Astrocyte (in vitro differentiated cells and primary cell): ENCODE results near the gene FABP2. TPM values are rescaled to one million over a fixed set of nuclear protein-coding genes. Genes with fewer than 3 reads are reported as not detected.

Source experiments
- DNase-seq: peaks from one replicate; pipeline ENCODE4 v3.0.0-alpha.2; 2010; ENCODE audit warnings: low read depth
- FAIRE-seq: peaks from 2 replicates; lab custom pipeline; 2011; peaks lifted over from hg19 to GRCh38; lab: Jason Lieb, UNC
- H2AFZ ChIP-seq: 2 replicates; pipeline ENCODE4 v1.6.0; 2012; ENCODE audit warnings: low read depth, low read length, inconsistent platforms
- H3K27ac ChIP-seq: 2 replicates; pipeline ENCODE4 v1.5.1; 2011; ENCODE audit warnings: low read depth, low read length, inconsistent platforms
- H3K27me3 ChIP-seq: 2 replicates; pipeline ENCODE4 v1.6.0; 2011; ENCODE audit warnings: low read length, inconsistent platforms; ENCODE audit not compliant: insufficient read depth
- H3K36me3 ChIP-seq: 2 replicates; pipeline ENCODE4 v1.5.1; 2011; ENCODE audit warnings: low read length, inconsistent platforms; ENCODE audit not compliant: insufficient read depth
- H3K4me1 ChIP-seq: 2 replicates; pipeline ENCODE4 v1.5.1; 2011; ENCODE audit warnings: low read length, inconsistent platforms; ENCODE audit not compliant: insufficient read depth
- H3K4me2 ChIP-seq: 2 replicates; pipeline ENCODE4 v1.6.0; 2012; ENCODE audit warnings: low read length, inconsistent platforms
- H3K4me3 ChIP-seq: 2 replicates; pipeline ENCODE4 v1.5.1; 2011; ENCODE audit warnings: low read depth, mild to moderate bottlenecking, low read length, inconsistent platforms; ENCODE audit not compliant: insufficient read depth
- H3K79me2 ChIP-seq: 2 replicates; pipeline ENCODE4 v1.6.0; 2012; ENCODE audit warnings: mild to moderate bottlenecking, low read length, inconsistent platforms; ENCODE audit not compliant: insufficient read depth
- H3K9ac ChIP-seq: 2 replicates; pipeline ENCODE4 v1.6.0; 2012; ENCODE audit warnings: mild to moderate bottlenecking, low read length, inconsistent platforms
- H3K9me3 ChIP-seq: 2 replicates; pipeline ENCODE4 v1.5.1; 2012; ENCODE audit warnings: low read depth, mild to moderate bottlenecking, low read length, inconsistent platforms; ENCODE audit not compliant: insufficient read depth
- H4K20me1 ChIP-seq: 2 replicates; pipeline ENCODE4 v1.6.0; 2012; ENCODE audit warnings: low read length, inconsistent platforms; ENCODE audit not compliant: insufficient read depth
- H3K27ac Mint-ChIP-seq: one replicate; pipeline ENCODE4 v1.8.0; 2021; ENCODE audit warnings: mild to moderate bottlenecking, mixed read lengths; ENCODE audit not compliant: unreplicated experiment
- H3K27me3 Mint-ChIP-seq: one replicate; pipeline ENCODE4 v1.8.0; 2021; ENCODE audit warnings: low read depth, mixed read lengths; ENCODE audit not compliant: unreplicated experiment
- H3K36me3 Mint-ChIP-seq: one replicate; pipeline ENCODE4 v1.8.0; 2021; ENCODE audit warnings: low read depth, mixed read lengths; ENCODE audit not compliant: unreplicated experiment
- H3K4me1 Mint-ChIP-seq: one replicate; pipeline ENCODE4 v1.8.0; 2021; ENCODE audit warnings: low read depth, mixed read lengths; ENCODE audit not compliant: unreplicated experiment
- H3K4me3 Mint-ChIP-seq: one replicate; pipeline ENCODE4 v1.8.0; 2021; ENCODE audit warnings: mild to moderate bottlenecking, moderate library complexity, mixed read lengths; ENCODE audit not compliant: unreplicated experiment
- H3K9me3 Mint-ChIP-seq: one replicate; pipeline ENCODE4 v1.8.0; 2021; ENCODE audit warnings: mild to moderate bottlenecking, mixed read lengths; ENCODE audit not compliant: unreplicated experiment
- EZH2 ChIP-seq: IDR thresholded peaks from 2 replicates; pipeline ENCODE4 v1.6.1; 2012; ENCODE audit warnings: mild to moderate bottlenecking, low read length, inconsistent platforms; ENCODE audit not compliant: insufficient read depth
- total RNA-seq: library from RNA; stranded (reverse); gene quantifications from 2 replicates; pipeline ENCODE4 v1.2.1, GENCODE V29; 2021
- TF ChIP-seq, protein P1 (sequence below): IDR thresholded peaks from 2 replicates; pipeline ENCODE4 v1.5.1; 2011; ENCODE audit warnings: low read depth, mild to moderate bottlenecking, inconsistent platforms, low read length, moderate library complexity; ENCODE audit not compliant: insufficient read depth

Gene FABP2
- total RNA-seq, 1 donor from 2014 or later: not detected

DNA sequence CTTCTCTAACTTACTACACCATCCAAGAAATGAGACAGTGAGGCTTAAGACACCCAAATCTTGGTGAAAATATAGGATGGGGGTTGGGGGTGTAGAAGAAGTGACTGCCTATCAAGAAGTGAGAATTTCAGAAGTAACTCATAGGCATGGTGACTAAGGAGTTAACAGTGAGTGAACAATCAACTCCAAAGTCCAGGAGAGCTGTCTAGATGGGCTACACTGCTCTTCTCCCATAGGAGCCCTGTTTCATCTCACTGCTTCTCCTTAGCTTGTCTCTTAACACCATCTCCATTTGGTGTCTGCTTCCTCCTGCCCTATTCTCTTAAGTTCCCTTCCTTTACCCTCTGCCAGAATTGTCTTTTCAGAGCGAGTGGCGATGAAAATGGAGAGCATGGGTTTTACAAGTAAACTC, 22.7 kb downstream of the FABP2 start:
- no peaks in the 10 kb centered on the region for H3K9me3 ChIP-seq
- peak overlapping the region; percentile 96 for H3K9ac ChIP-seq
- TF ChIP-seq EZH2: no peak
- TF ChIP-seq, protein P1, sequence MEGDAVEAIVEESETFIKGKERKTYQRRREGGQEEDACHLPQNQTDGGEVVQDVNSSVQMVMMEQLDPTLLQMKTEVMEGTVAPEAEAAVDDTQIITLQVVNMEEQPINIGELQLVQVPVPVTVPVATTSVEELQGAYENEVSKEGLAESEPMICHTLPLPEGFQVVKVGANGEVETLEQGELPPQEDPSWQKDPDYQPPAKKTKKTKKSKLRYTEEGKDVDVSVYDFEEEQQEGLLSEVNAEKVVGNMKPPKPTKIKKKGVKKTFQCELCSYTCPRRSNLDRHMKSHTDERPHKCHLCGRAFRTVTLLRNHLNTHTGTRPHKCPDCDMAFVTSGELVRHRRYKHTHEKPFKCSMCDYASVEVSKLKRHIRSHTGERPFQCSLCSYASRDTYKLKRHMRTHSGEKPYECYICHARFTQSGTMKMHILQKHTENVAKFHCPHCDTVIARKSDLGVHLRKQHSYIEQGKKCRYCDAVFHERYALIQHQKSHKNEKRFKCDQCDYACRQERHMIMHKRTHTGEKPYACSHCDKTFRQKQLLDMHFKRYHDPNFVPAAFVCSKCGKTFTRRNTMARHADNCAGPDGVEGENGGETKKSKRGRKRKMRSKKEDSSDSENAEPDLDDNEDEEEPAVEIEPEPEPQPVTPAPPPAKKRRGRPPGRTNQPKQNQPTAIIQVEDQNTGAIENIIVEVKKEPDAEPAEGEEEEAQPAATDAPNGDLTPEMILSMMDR: no peak
- peaks cover 40% of the 10 kb centered on the region for H3K79me2 ChIP-seq
- no peaks in the 10 kb centered on the region for H4K20me1 ChIP-seq
- H3K36me3 ChIP-seq: peaks cover 14% of the 10 kb centered on the region
- peak; percentile 10 for DNase-seq
- peak overlapping the region; percentile 95 for H3K27ac ChIP-seq
- Mint-ChIP-seq H3K4me3 (peak overlapping the region; percentile 99), H3K36me3 (peaks cover 12% of the 10 kb centered on the region), H3K4me1 (peaks cover 6% of the 10 kb centered on the region), H3K27me3 (no peaks in the 10 kb centered on the region), H3K9me3 (peaks cover 3% of the 10 kb centered on the region), H3K27ac (peak overlapping the region; percentile 97)
- peaks cover 16% of the 10 kb centered on the region for H3K4me1 ChIP-seq
- FAIRE-seq: no peak
- no peak overlapping the region for H2AFZ ChIP-seq
- no peaks in the 10 kb centered on the region for H3K27me3 ChIP-seq
- peak overlapping the region; percentile 99 for H3K4me3 ChIP-seq
- peak overlapping the region; percentile 97 for H3K4me2 ChIP-seq

DNA sequence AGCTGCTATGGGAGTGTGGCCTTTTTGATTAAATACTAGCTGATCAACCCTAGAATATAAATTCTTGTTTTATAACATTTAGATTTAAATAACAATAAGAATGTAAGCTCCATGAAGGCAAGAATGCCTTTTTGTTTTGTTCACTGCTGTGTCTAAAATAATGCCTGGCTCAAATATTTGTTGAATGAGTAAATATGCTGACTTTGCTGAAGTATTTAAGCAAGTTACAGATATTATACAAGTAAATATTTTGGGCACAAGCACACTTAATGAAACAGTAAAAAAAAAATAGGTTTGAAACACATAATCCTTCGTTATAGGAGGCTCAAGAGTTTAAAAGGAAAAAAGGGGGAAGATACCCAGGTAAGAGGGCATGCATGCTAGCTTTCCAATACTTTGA, 24.1 kb downstream of the FABP2 start:
- Mint-ChIP-seq H3K27me3 (no peaks in the 10 kb centered on the region), H3K27ac (no peak overlapping the region), H3K4me3 (peak overlapping the region; percentile 99), H3K4me1 (peaks cover 6% of the 10 kb centered on the region), H3K9me3 (peaks cover 3% of the 10 kb centered on the region), H3K36me3 (peaks cover 12% of the 10 kb centered on the region)
- peak overlapping the region; percentile 97 for H3K4me2 ChIP-seq
- H3K27me3 ChIP-seq: no peaks in the 10 kb centered on the region
- FAIRE-seq (no peak), DNase-seq (no peak)
- no peak for TF ChIP-seq EZH2
- TF ChIP-seq, protein P1: no peak
- H4K20me1 ChIP-seq: no peaks in the 10 kb centered on the region
- H3K36me3 ChIP-seq: peaks cover 16% of the 10 kb centered on the region
- H3K4me1 ChIP-seq: peaks cover 16% of the 10 kb centered on the region
- peak overlapping the region; percentile 99 for H3K4me3 ChIP-seq
- no peak overlapping the region for H3K27ac ChIP-seq
- peaks cover 40% of the 10 kb centered on the region for H3K79me2 ChIP-seq
- no peaks in the 10 kb centered on the region for H3K9me3 ChIP-seq
- H2AFZ ChIP-seq: no peak overlapping the region
- H3K9ac ChIP-seq: no peak overlapping the region

DNA sequence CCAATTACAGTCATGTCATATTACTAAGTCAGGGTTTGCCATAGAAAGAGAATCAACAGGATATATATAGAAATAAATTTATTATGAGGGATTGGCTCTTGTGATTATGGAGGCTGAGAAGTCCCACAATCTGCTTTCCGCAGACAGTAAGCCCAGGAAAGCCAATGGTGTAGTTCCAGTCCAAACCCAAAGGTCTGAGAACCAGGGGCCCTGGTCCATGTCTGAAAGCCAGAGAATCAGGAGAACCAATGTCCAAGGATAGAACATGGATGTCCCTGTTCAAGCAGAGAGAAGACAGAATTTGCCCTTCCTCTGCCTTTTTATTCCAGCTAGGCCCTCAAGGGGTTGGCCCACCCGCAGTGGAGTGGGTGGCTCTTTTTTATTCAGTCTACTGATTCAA, 25.6 kb downstream of the FABP2 start:
- Histone ChIP-seq H3K4me2 (no peak overlapping the region), H3K79me2 (peaks cover 40% of the 10 kb centered on the region), H3K27me3 (no peaks in the 10 kb centered on the region), H3K27ac (no peak overlapping the region), H3K4me3 (no peak overlapping the region), H2AFZ (no peak overlapping the region), H4K20me1 (no peaks in the 10 kb centered on the region), H3K9ac (no peak overlapping the region), H3K4me1 (peaks cover 16% of the 10 kb centered on the region), H3K36me3 (peaks cover 22% of the 10 kb centered on the region), H3K9me3 (no peaks in the 10 kb centered on the region)
- Mint-ChIP-seq H3K27me3 (no peaks in the 10 kb centered on the region), H3K4me1 (peaks cover 6% of the 10 kb centered on the region), H3K9me3 (peaks cover 3% of the 10 kb centered on the region), H3K4me3 (peak overlapping the region; percentile 41), H3K36me3 (peaks cover 12% of the 10 kb centered on the region), H3K27ac (no peak overlapping the region)
- FAIRE-seq (no peak), DNase-seq (no peak)
- TF ChIP-seq, protein P1: no peak
- TF ChIP-seq EZH2: no peak
